Stimulated activated naive CD8-positive, alpha-beta T cell treated with anti-CD3 and anti-CD28 coated beads, Interleukin-15, amount 100 ng/mL, for 72 hours (primary cell): Measurements from ENCODE around the gene CCDC102A.

Experiments used
- ATAC-seq: fragments of 150-1000 bp; cut with Tn5 transposase; 2 replicates; pipeline ENCODE4 v1.10.0; 2021; ENCODE audit warnings: mild to moderate bottlenecking, moderate library complexity
- DNase-seq, 2 donors: peaks; one replicate each; pipeline ENCODE4 v3.0.0; 2021 to 2022
- H3K27ac Mint-ChIP-seq, 2 donors: one replicate each; pipeline ENCODE4 v1.8.0; 2022; ENCODE audit warnings: mild to moderate bottlenecking in 2 of 2, mixed read lengths in 2 of 2, moderate library complexity in 2 of 2
- H3K27me3 Mint-ChIP-seq: one replicate; pipeline ENCODE4 v1.8.0; 2022; ENCODE audit warnings: mixed read lengths
- H3K4me1 Mint-ChIP-seq: one replicate; pipeline ENCODE4 v1.8.0; 2022; ENCODE audit warnings: mild to moderate bottlenecking, mixed read lengths
- H3K4me3 Mint-ChIP-seq, 2 donors: one replicate each; pipeline ENCODE4 v1.8.0; 2022; ENCODE audit warnings: mild to moderate bottlenecking in 2 of 2, mixed read lengths in 2 of 2, moderate library complexity in 1 of 2
- H3K9me3 Mint-ChIP-seq, 2 donors: one replicate each; pipeline ENCODE4 v1.8.0; 2022; ENCODE audit warnings: mixed read lengths in 2 of 2

Gene CCDC102A

DNA sequence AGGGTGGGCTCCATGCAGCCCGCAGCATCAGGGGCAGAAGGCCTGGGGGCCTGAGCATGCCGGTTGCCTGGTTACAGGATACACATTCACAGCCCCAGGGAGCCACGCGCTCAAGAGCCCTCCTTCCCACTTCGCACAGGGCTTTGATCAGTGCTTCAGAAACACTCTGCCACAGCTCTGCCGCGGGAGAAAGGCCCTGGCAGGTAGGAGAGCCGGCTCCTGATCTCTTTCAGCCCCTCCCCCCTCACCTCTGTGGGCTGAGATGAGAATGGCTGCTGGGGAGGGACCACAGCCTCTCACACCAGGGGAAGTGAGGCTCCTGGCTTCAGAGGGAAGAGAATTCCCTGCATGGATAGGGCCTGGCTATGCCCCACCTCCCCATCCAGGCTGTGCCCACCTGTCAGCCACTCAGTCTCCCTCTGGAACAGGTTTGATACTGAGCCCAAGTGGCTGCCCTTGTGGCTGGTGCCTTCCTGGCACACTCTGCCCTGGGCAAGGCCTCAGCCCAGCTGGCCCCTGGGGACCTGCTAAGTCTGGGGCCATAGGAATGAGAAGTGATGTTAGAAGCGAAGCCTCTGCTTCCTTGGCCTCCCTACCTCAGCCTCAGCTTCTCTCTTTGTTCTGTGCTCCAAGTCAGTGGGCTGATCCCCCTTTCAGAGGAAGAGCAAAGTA, 58.7 kb downstream of the CCDC102A start:
- Mint-ChIP-seq H3K4me3 (no peak overlapping the region), H3K27me3 (no peaks in the 10 kb centered on the region), H3K9me3 (no peaks in the 10 kb centered on the region), H3K27ac (no peak overlapping the region), H3K4me1 (peaks cover 36% of the 10 kb centered on the region)
- ATAC-seq (no peak), DNase-seq (no peak)

- H3K27ac Mint-ChIP-seq = no peak overlapping the region
- ATAC-seq = no peak
- H3K4me3 Mint-ChIP-seq = peak overlapping the region in 1 of 2 donors; percentile 1
- H3K4me1 Mint-ChIP-seq = peaks cover 40% of the 10 kb centered on the region
- H3K9me3 Mint-ChIP-seq = no peaks in the 10 kb centered on the region
- H3K27me3 Mint-ChIP-seq = no peaks in the 10 kb centered on the region
- DNase-seq = no peak
These were observed 59.6 kb downstream of the CCDC102A start for GRCh38 chr16:57476546-57477410.

- DNase-seq (peak; percentile 76 to 91), ATAC-seq (peak; percentile 97)
- H3K4me3 Mint-ChIP-seq = peak overlapping the region; percentile 49 to 69
- H3K9me3 Mint-ChIP-seq = no peaks in the 10 kb centered on the region
- H3K27ac Mint-ChIP-seq = no peak overlapping the region
- H3K4me1 Mint-ChIP-seq = peaks cover 40% of the 10 kb centered on the region
- no peaks in the 10 kb centered on the region for H3K27me3 Mint-ChIP-seq
These were observed 60.5 kb downstream of the CCDC102A start for GRCh38 chr16:57475711-57476339.

- Mint-ChIP-seq H3K27ac (peak overlapping the region; percentile 50 to 90), H3K9me3 (no peaks in the 10 kb centered on the region), H3K4me1 (peaks cover 37% of the 10 kb centered on the region), H3K27me3 (no peaks in the 10 kb centered on the region), H3K4me3 (peak overlapping the region; percentile 46 to 49)
- DNase-seq = peak in 1 of 2 donors; percentile 11
- no peak for ATAC-seq
These were observed 61.4 kb downstream of the CCDC102A start for GRCh38 chr16:57474671-57475661.

- Mint-ChIP-seq H3K4me3 (no peak overlapping the region), H3K9me3 (no peaks in the 10 kb centered on the region), H3K27ac (no peak overlapping the region), H3K27me3 (no peaks in the 10 kb centered on the region), H3K4me1 (peaks cover 28% of the 10 kb centered on the region)
- ATAC-seq = no peak
- no peak for DNase-seq
These were observed 62.5 kb downstream of the CCDC102A start for GRCh38 chr16:57473906-57474305.

DNA sequence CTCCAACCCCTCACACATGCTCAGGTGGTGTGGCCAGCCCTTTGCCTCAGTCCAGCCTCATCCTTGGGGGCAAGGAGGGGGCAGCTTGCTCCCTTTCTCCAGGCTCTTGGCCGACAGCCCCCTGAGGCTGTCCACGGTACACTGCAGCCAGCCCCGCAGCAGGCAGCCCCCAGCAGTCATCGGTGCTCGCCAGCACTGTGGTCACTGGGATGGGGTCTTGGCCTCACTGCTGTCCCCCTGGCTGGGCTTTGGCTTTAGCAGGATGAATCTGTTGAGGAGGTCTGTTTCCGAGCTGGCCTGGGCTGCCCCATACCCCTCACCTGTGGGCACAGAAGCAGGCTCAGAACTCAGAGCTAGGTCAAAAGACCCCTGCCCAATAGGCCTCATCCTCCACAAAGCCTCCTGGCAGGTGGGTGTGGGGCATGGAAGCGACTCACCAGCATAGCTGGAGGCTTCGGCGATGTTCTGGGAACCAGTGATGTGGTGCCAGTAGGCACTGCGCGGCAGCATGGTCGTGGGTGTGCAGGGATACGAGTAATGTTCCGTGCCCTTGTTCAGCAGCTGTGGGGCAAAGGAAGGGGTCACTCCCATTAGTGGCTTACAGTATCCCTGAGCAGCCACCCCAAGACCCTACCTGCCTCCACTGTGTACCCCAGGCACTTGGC, 63.1 kb downstream of the CCDC102A start:
- H3K4me1 Mint-ChIP-seq = peaks cover 28% of the 10 kb centered on the region
- DNase-seq (no peak), ATAC-seq (no peak)
- no peak overlapping the region for H3K27ac Mint-ChIP-seq
- H3K9me3 Mint-ChIP-seq = no peaks in the 10 kb centered on the region
- H3K27me3 Mint-ChIP-seq = no peaks in the 10 kb centered on the region
- no peak overlapping the region for H3K4me3 Mint-ChIP-seq

DNA sequence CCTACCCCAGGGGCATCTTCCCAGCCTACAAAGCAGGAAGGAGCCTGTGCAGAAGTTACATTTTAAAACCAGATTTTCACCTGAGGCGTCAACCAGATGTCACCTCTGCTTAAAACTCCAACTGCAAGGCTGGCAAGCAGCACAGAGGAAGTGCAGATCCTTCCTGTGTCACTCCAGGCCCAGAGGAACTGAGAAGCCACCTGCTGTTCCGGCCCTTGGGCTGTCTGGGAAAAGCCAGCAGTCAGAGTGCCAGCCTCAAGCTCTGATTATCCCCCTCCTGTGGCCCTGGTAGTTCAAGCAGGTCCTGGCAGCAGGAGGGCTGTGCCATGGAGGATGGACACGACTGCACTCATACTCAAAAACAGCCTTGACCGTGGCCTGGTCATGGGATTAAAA, 63.7 kb downstream of the CCDC102A start:
- H3K9me3 Mint-ChIP-seq = no peaks in the 10 kb centered on the region
- peak overlapping the region in 1 of 2 donors; percentile 52 for H3K27ac Mint-ChIP-seq
- H3K4me3 Mint-ChIP-seq = no peak overlapping the region
- H3K27me3 Mint-ChIP-seq = no peaks in the 10 kb centered on the region
- peaks cover 28% of the 10 kb centered on the region for H3K4me1 Mint-ChIP-seq
- no peak for DNase-seq
- ATAC-seq = no peak

- Mint-ChIP-seq H3K4me3 (no peak overlapping the region), H3K27ac (no peak overlapping the region), H3K9me3 (no peaks in the 10 kb centered on the region), H3K4me1 (peaks cover 28% of the 10 kb centered on the region), H3K27me3 (no peaks in the 10 kb centered on the region)
- DNase-seq = no peak
- ATAC-seq = no peak
These were observed 64.3 kb downstream of the CCDC102A start for GRCh38 chr16:57471852-57472664.

- no peak for ATAC-seq
- Mint-ChIP-seq H3K9me3 (no peaks in the 10 kb centered on the region), H3K4me3 (no peak overlapping the region), H3K27me3 (no peaks in the 10 kb centered on the region), H3K27ac (no peak overlapping the region), H3K4me1 (peaks cover 24% of the 10 kb centered on the region)
- no peak for DNase-seq
These were observed 65.2 kb downstream of the CCDC102A start for GRCh38 chr16:57471209-57471608.

GRCh38 chr16:57470711-57471110, 65.7 kb downstream of the CCDC102A start:
- Mint-ChIP-seq H3K27me3 (no peaks in the 10 kb centered on the region), H3K4me1 (peaks cover 24% of the 10 kb centered on the region), H3K27ac (peak overlapping the region in 1 of 2 donors; percentile 61), H3K9me3 (no peaks in the 10 kb centered on the region), H3K4me3 (no peak overlapping the region)
- DNase-seq = no peak
- ATAC-seq = no peak

- DNase-seq = no peak
- Mint-ChIP-seq H3K27me3 (no peaks in the 10 kb centered on the region), H3K4me3 (no peak overlapping the region), H3K9me3 (no peaks in the 10 kb centered on the region), H3K4me1 (peaks cover 24% of the 10 kb centered on the region), H3K27ac (peak overlapping the region in 1 of 2 donors; percentile 79)
- no peak for ATAC-seq
These were observed 66.4 kb downstream of the CCDC102A start for GRCh38 chr16:57469917-57470470.

GRCh38 chr16:57469046-57469445, 67.3 kb downstream of the CCDC102A start:
- Mint-ChIP-seq H3K9me3 (no peaks in the 10 kb centered on the region), H3K4me1 (peaks cover 28% of the 10 kb centered on the region), H3K27ac (no peak overlapping the region), H3K4me3 (no peak overlapping the region), H3K27me3 (no peaks in the 10 kb centered on the region)
- no peak for ATAC-seq
- DNase-seq = no peak

GRCh38 chr16:57468346-57468745, 68.0 kb downstream of the CCDC102A start:
- H3K4me1 Mint-ChIP-seq = peaks cover 35% of the 10 kb centered on the region
- ATAC-seq (no peak), DNase-seq (no peak)
- H3K9me3 Mint-ChIP-seq = no peaks in the 10 kb centered on the region
- H3K4me3 Mint-ChIP-seq = no peak overlapping the region
- H3K27ac Mint-ChIP-seq = no peak overlapping the region
- H3K27me3 Mint-ChIP-seq = no peaks in the 10 kb centered on the region

DNA sequence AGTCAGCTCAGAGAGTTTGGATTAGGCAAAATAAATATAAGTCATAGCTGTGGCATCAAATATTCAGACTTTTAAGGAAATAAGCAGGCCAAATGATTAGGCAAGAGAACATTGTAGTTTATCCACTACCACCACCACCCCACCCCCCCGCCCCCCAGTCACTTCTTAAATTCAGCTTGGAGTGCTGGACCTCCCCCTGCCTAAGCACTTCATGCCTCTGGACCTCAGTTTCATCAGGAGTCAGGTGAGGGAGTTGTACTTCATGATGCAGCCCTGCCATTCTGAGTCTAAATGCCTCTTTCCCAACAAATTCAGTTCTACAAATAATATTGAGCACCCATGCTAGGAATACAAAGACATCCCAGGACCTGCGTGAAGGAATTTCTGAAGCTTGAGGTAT, 71.8 kb downstream of the CCDC102A start:
- Mint-ChIP-seq H3K27ac (peak overlapping the region in 1 of 2 donors; percentile 41), H3K4me3 (no peak overlapping the region)

More for the DNA sequence above, 71.8 kb downstream of the CCDC102A start:
- Mint-ChIP-seq H3K9me3 (no peaks in the 10 kb centered on the region), H3K27me3 (no peaks in the 10 kb centered on the region), H3K4me1 (peaks cover 33% of the 10 kb centered on the region)
- DNase-seq (no peak), ATAC-seq (no peak)
